ENCODE measurements around the gene HASPIN. TPM values are rescaled to one million over a fixed set of nuclear protein-coding genes. Genes with fewer than 3 reads are reported as not detected.
"Not testable (repeated sequence)": the region's sequence is repeated elsewhere in the genome, so short reads cannot be mapped to it uniquely, and the experiment has no call there.

HASPIN gene
- total RNA-seq, 2 experiments from 2014 or later, result 30.4 to 31.2 TPM

DNA sequence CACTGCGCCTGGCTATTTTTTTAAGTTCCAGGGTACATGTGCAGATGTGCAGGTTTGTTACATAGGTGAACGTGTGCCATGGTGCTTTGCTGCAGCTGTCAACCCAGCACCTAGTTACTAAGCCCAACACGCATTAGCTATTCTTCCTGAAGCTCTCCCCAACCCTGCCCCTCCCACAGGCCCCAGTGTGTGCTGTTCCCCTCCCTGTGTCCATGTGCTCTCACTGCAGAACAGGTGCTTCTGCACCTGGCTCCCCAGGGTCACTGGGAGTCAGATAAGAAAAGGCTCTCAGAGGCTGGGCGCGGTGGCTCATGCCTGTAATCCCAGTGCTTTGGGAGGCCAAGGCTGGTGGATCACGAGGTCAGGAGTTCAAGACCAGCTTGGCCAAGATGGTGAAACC lies 6.2 kb downstream of the HASPIN start:
- no peak for ATAC-seq
- H3K27me3 Mint-ChIP-seq, result no peaks in the 10 kb centered on the region
- H3K36me3 Mint-ChIP-seq, result peaks cover 35% of the 10 kb centered on the region
- no peak for DNase-seq
- no peaks in the 10 kb centered on the region for H3K9me3 Mint-ChIP-seq (ENCODE audit: low read depth)
- peaks cover 31% of the 10 kb centered on the region for H3K4me1 Mint-ChIP-seq
- H3K27ac Mint-ChIP-seq, result no peak overlapping the region
- H3K4me3 Mint-ChIP-seq, result no peak overlapping the region
- CTCF ChIA-PET, result interaction anchor here (3.0 to 4.1 kb wide), 2 partner anchors 8 to 115 kb away, joined by 6 to 41 read pairs; no protein-coding TSS in a partner anchor

DNA sequence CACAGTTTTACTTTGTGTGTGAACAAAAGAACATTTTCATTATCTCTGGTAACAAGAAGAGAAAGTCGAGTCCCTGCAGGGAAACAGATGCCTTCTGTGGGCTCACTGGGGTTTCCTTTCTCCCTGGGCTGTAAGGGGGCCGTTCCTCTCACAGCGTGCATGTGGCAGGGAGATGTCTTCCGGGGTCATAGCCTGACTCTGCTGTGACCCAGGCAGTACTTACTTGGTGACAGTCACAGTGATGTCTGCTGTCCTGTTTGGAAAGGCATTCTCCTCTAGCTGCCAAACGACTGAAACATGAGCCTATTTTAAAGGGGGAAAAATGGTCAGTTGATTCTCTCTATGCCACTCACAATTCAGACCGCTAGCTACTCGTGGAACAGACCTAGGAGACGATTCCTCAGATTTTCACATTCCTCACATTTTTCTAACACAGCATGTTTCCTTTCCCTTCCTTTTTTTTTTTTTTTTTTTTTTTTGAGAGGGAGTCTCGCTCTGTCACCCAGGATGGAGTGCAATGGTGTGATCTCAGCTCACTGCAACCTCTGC lies 7.3 kb downstream of the HASPIN start:
- ATAC-seq (no peak), DNase-seq (no peak)
- H3K27me3 Mint-ChIP-seq, result no peaks in the 10 kb centered on the region
- H3K36me3 Mint-ChIP-seq, result peaks cover 24% of the 10 kb centered on the region
- no peaks in the 10 kb centered on the region for H3K9me3 Mint-ChIP-seq (ENCODE audit: low read depth)
- H3K4me3 Mint-ChIP-seq, result no peak overlapping the region
- H3K4me1 Mint-ChIP-seq, result peaks cover 20% of the 10 kb centered on the region
- CTCF ChIA-PET, result interaction anchor here (0.8 to 3.0 kb wide), 6 partner anchors 48 to 117 kb away, joined by 4 to 6 read pairs (median 4); no protein-coding TSS in a partner anchor
- no peak overlapping the region for H3K27ac Mint-ChIP-seq

DNA sequence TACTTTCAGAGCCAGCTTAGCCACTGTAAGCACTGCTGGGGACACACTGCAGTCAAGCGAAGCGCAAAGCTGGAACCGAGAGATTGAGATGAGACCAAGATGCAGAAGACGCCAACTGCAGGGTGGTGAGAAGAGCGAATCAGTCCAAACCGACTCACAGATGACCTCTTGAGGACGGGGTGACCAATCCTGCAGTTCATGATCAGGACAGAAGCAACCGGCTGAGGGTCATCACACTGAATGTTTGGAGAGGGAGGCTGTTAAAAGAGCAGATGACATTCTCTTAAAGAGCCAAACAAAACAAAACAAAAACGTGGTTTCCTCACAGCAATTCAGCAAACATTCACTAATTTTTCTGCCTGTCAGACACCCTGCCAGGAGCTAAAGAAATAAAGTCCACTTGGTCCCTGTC lies 8.5 kb downstream of the HASPIN start:
- peaks cover 14% of the 10 kb centered on the region for H3K4me1 Mint-ChIP-seq
- H3K27ac Mint-ChIP-seq, result no peak overlapping the region
- CTCF ChIA-PET, result interaction anchor here (0.6 to 1.9 kb wide), 4 partner anchors 46 to 131 kb away, joined by 3 to 4 read pairs (median 4); no protein-coding TSS in a partner anchor
- no peak for DNase-seq
- peaks cover 16% of the 10 kb centered on the region for H3K36me3 Mint-ChIP-seq
- H3K9me3 Mint-ChIP-seq (ENCODE audit: low read depth), result no peaks in the 10 kb centered on the region
- no peak for ATAC-seq
- no peaks in the 10 kb centered on the region for H3K27me3 Mint-ChIP-seq
- H3K4me3 Mint-ChIP-seq, result no peak overlapping the region

DNA sequence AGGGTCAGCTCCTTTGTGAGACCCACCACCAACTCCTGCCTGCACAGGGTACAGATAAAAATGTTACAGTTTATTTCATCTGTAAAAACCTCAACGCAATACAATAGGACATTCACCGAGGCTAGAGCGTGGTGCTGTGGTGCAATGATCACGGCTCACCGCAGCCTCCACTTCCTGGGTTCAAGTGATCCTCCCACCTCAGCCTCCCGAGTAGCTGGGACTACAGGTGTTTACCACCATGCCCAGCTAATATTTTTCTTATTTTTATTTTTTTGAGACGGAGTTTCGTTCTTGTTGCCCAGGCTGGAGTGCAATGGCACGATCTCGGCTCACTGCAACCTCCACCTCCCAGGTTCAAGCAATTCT lies 11.2 kb downstream of the HASPIN start:
- H3K27ac Mint-ChIP-seq; H3K9me3 Mint-ChIP-seq (ENCODE audit: low read depth): not testable (repeated sequence)

DNA sequence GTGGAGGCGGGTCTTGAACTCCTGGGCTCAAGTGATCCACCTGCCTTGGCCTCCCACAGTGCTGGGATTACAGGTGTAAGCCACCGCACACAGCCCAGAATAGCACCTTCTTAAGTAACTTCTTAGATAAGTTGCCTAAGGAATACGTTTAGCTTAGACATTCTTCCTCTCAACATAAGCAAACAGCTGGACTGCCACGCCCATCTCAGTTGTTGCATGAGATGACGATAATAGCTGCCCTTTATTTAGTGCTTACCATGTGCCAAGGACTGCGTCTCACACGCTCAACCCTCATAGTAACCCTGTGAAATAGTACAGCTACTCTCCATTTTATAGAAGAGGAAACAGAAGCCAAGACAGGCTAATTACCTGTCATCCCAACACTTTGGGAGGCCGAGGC lies 11.8 kb downstream of the HASPIN start:
- Mint-ChIP-seq H3K4me3 (no peak overlapping the region), H3K4me1 (peaks cover 39% of the 10 kb centered on the region)

More for the DNA sequence above, 11.2 kb downstream of the HASPIN start:
- CTCF ChIA-PET, result interaction anchor here (0.8 to 8.2 kb wide), 11 partner anchors 12 to 235 kb away, joined by 3 to 283 read pairs (median 10); partner anchors contain the start of genes HASPIN and NCBP3
- not testable (repeated sequence) for DNase-seq, H3K27me3 Mint-ChIP-seq, H3K36me3 Mint-ChIP-seq, H3K4me3 Mint-ChIP-seq, ATAC-seq
- peaks cover 32% of the 10 kb centered on the region for H3K4me1 Mint-ChIP-seq

DNA sequence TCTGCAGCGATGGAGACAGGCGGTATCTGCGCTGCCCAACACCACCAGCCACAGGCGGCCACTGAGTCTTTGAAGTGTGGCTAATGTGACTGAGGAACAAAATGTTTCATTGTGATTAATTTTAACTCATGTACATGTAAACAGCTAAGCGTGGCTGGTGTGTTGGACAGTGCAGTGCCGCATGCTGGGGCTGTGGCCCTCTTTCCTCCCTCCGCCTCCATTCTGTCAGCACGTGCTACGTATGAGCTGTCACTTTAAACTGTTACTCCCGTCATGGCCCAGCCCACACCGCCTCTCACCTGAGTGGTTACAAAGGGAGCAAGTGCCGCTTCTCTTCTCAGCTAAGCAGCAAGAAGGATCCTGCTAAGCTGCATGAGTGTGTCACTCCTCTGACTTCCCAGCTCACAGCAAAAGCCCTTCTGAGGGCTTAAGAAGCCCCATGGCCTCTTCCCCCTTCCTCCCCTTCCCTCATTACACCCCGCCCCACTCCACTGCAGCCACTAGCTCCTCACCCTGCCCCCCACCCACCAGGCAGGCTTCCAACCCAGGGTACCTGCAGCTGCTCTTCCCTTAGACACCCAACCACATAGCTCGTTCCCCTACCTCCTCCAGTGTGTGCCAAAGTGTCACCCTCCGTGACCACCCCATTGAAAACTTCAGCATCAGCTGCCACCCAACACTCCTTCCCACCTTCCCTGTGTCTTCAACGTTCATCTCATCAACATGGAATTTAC lies 15.0 kb downstream of the HASPIN start:
- DNase-seq, result peak; percentile 80
- CTCF ChIA-PET, result interaction anchor here (0.7 to 8.2 kb wide), 32 partner anchors 11 to 178 kb away, joined by 3 to 283 read pairs (median 18); partner anchors contain the start of genes HASPIN, ITGAE, NCBP3 and P2RX1
- Mint-ChIP-seq H3K9me3 (ENCODE audit: low read depth) (no peaks in the 10 kb centered on the region), H3K4me1 (peaks cover 58% of the 10 kb centered on the region), H3K36me3 (peaks cover 20% of the 10 kb centered on the region), H3K27me3 (no peaks in the 10 kb centered on the region), H3K4me3 (no peak overlapping the region), H3K27ac (peak overlapping the region; percentile 34)
- peak; percentile 63 for ATAC-seq

More for the DNA sequence above, 11.8 kb downstream of the HASPIN start:
- ATAC-seq (no peak), DNase-seq (no peak)
- Mint-ChIP-seq H3K27ac (no peak overlapping the region), H3K9me3 (ENCODE audit: low read depth) (no peaks in the 10 kb centered on the region), H3K27me3 (no peaks in the 10 kb centered on the region), H3K36me3 (peaks cover 5% of the 10 kb centered on the region)
- CTCF ChIA-PET, result interaction anchor here (0.8 to 8.2 kb wide), 15 partner anchors 8 to 235 kb away, joined by 3 to 283 read pairs (median 25); partner anchors contain the start of genes HASPIN and NCBP3

DNA sequence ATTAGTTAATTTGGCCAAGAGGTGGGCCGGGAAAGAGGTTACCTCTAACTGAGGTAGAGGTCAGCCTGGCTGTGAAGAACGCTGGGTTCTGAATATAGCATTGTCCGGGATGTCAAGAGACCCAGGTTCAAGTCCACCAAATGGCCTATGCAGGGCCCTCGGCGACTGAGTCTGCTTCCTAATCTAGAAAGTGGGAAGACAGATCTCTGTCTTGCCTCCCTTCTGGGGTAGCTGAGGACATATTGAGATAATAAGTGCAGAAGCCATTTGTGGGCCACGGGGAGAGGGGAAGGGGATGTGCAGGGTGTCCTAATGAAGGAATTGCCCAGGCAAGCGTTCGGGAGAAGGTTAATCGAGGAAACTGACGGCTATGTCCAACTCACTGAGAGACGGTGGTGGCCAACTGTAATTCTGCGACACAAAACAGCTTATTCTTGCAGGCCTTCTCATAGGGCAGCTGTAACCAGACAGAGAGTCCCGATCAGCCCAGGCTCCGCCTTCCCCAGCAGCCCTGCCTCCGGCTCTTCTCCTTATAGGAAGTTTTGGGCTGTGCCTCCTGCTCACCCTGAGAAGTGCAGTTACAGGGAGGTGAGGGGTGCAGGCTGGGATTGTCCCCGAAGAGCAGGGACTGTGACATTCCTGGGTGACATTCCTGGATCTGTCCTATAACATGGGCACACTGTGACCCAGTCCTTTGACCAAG lies 15.9 kb downstream of the HASPIN start:
- Mint-ChIP-seq H3K4me1 (peaks cover 55% of the 10 kb centered on the region), H3K36me3 (peaks cover 23% of the 10 kb centered on the region), H3K4me3 (no peak overlapping the region), H3K27ac (peak overlapping the region; percentile 59), H3K9me3 (ENCODE audit: low read depth) (no peaks in the 10 kb centered on the region), H3K27me3 (no peaks in the 10 kb centered on the region)
- CTCF ChIA-PET, result interaction anchor here (1.0 to 8.2 kb wide), 24 partner anchors 10 to 173 kb away, joined by 3 to 283 read pairs (median 18); partner anchors contain the start of genes HASPIN, ITGAE, NCBP3 and P2RX5
- DNase-seq, result no peak
- no peak for ATAC-seq

DNA sequence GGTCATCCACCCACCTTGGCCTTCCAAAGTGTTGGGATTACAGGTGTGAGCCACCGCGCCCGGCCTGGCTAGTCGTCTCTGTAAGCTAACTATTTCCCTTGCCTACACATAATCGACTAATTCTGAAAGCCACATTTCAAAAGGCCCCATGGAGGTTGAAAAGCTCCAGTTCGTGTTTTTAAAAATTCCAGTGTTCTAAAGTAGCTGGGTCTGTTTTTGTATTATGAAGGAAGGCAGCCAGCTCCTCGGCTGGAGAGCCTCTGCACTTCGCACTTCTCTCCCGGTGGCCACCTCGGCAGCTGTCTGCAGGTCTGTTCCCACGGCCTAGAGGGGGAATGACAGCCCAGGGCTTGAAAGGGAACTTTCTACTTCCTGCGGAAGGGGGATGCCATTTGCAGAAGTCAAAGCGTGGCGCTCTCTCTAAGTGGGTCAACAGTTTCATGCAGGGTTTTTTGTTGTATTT lies 16.9 kb downstream of the HASPIN start:
- Mint-ChIP-seq H3K27ac (peak overlapping the region; percentile 77), H3K27me3 (no peaks in the 10 kb centered on the region), H3K4me1 (peaks cover 55% of the 10 kb centered on the region), H3K4me3 (no peak overlapping the region), H3K9me3 (ENCODE audit: low read depth) (no peaks in the 10 kb centered on the region), H3K36me3 (peaks cover 29% of the 10 kb centered on the region)
- peak; percentile 61 for DNase-seq
- CTCF ChIA-PET, result interaction anchor here (0.7 to 8.2 kb wide), 21 partner anchors 9 to 1692 kb away, joined by 3 to 283 read pairs (median 5); partner anchors contain the start of genes HASPIN, ITGAE and NCBP3
- ATAC-seq, result peak; percentile 35

DNA sequence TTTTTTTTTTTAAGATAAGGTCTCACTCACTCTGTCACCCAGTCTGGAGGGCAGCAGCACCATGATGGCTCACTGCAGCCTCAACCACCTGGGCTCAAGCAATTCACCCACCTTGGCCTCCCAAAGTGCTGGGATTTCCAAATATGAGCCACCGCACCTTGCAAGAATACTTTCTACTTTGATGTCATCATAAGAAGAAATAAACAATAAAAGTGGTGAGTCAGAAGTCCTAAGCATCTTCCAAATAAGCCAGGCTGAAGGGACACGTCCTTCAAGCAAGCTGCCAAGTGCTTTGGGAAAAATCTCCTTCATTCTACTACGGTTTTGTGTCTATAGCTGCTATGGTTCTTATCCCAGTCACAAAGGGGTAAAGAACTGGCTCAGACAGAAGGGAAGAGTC lies 20.3 kb downstream of the HASPIN start:
- CTCF ChIA-PET, result no interaction called here
- Mint-ChIP-seq H3K27me3 (no peaks in the 10 kb centered on the region), H3K4me1 (peaks cover 39% of the 10 kb centered on the region), H3K9me3 (ENCODE audit: low read depth) (no peaks in the 10 kb centered on the region), H3K4me3 (no peak overlapping the region), H3K27ac (no peak overlapping the region), H3K36me3 (peaks cover 44% of the 10 kb centered on the region)
- DNase-seq (no peak), ATAC-seq (no peak)

DNA sequence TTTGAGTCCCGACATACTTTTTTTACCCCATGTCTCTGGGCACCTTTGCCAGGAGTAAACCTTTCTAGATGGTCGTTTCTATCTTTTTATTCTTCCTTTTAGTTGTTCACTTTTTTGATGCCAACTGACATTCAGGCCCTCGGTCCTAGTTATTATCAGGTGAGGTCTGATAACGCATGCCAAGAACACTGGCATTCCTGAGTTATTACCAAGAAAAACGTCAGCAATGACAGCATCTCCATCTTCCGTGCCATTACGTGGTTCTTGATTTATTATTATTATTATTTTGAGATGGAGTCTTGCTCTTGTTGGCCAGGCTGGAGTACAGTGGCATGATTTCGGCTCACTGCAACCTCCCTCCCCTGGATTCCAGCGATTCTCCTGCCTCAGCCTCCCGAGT lies 21.4 kb downstream of the HASPIN start:
- H3K9me3 Mint-ChIP-seq (ENCODE audit: low read depth), result no peaks in the 10 kb centered on the region
- CTCF ChIA-PET, result interaction anchor here (0.6 kb wide), 1 partner anchor 41 kb away, joined by 3 read pairs; no protein-coding TSS in a partner anchor
- H3K27ac Mint-ChIP-seq, result no peak overlapping the region
- DNase-seq (no peak), ATAC-seq (no peak)
- H3K27me3 Mint-ChIP-seq, result no peaks in the 10 kb centered on the region
- H3K4me3 Mint-ChIP-seq, result no peak overlapping the region
- peaks cover 33% of the 10 kb centered on the region for H3K4me1 Mint-ChIP-seq
- peaks cover 44% of the 10 kb centered on the region for H3K36me3 Mint-ChIP-seq

DNA sequence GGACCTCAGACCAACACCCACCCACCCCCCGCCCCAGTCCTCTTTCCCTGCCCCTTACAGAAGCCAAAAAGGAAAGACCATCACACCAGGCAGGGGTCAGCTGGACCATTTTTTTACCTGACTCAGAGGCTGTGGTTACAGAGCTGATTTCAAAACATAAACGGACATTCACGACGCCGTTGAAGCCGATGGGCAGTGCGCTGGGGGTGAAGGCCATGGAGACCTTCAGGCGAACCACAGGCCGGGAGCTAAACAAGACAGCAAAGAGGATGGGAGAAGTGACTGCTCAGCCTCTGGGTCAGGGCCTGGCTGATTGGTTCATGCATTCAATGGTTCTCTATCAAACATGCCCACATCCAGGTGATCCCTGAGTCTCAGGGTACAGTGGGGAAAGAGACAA lies 24.1 kb downstream of the HASPIN start:
- Mint-ChIP-seq H3K4me3 (no peak overlapping the region), H3K27ac (no peak overlapping the region), H3K4me1 (peaks cover 35% of the 10 kb centered on the region), H3K9me3 (ENCODE audit: low read depth) (no peaks in the 10 kb centered on the region), H3K36me3 (peaks cover 40% of the 10 kb centered on the region), H3K27me3 (no peaks in the 10 kb centered on the region)
- DNase-seq, result no peak
- no peak for ATAC-seq
- CTCF ChIA-PET, result interaction anchor here (1.0 to 7.2 kb wide), 4 partner anchors 11 to 217 kb away, joined by 3 to 64 read pairs (median 5); partner anchors contain the start of gene NCBP3

DNA sequence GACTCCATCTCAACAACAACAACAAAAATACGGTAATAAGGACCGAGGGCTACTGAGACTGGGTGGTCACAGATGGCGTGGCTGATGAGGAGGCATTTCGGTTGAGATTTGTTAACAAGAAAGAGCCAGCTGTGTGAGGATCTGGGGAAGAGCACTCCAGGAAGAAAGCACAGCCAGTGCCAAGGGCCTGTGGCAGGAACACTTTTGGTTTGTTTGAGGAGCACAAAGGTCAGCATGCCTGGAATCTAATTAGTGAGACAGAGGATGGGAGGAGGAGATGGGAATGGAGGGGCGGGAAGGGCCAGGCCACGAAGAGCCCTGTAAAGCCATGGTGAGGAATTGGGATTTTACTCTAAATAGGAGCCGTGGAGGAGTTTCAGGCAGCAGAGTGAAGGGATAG lies 24.9 kb downstream of the HASPIN start:
- Mint-ChIP-seq H3K36me3 (peaks cover 37% of the 10 kb centered on the region), H3K4me3 (no peak overlapping the region), H3K27ac (no peak overlapping the region), H3K4me1 (peaks cover 37% of the 10 kb centered on the region), H3K27me3 (no peaks in the 10 kb centered on the region), H3K9me3 (ENCODE audit: low read depth) (no peaks in the 10 kb centered on the region)
- ATAC-seq, result no peak
- DNase-seq, result no peak
- CTCF ChIA-PET, result interaction anchor here (1.0 to 7.2 kb wide), 3 partner anchors 11 to 165 kb away, joined by 3 to 64 read pairs (median 6); partner anchors contain the start of gene NCBP3

DNA sequence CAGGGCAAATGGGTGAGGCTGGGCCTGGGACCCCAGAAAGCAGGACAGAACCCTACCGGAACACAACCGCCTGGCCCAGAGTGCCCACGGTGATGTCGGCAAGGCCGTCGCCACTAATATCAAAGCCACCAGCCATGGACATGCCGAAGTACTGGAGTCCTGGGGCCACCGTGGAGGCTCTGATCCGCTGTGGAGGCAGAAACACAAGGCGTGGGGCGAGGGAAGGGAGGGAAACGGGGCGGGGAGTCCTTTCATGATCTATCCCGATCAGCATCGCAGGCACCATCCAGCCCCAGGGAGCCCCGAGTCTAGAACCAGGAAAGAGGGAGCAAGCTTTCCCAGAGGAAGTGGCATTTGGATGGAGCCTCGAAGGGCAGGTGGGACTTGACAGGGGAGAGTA lies 26.6 kb downstream of the HASPIN start:
- no peaks in the 10 kb centered on the region for H3K27me3 Mint-ChIP-seq
- CTCF ChIA-PET, result interaction anchor here (1.2 to 7.2 kb wide), 5 partner anchors 10 to 79 kb away, joined by 3 to 64 read pairs (median 6); no protein-coding TSS in a partner anchor
- no peak for ATAC-seq
- peaks cover 40% of the 10 kb centered on the region for H3K4me1 Mint-ChIP-seq
- DNase-seq, result no peak
- H3K27ac Mint-ChIP-seq, result peak overlapping the region; percentile 90
- H3K36me3 Mint-ChIP-seq, result peaks cover 30% of the 10 kb centered on the region
- no peak overlapping the region for H3K4me3 Mint-ChIP-seq
- H3K9me3 Mint-ChIP-seq (ENCODE audit: low read depth), result no peaks in the 10 kb centered on the region

Measured in activated CD8-positive, alpha-beta memory T cell treated with anti-CD3 and anti-CD28 coated beads, Interleukin-2, amount 10 ng/mL, durations not matched to agents 7 days and 5 days (primary cell).